Ishikawa (cell line): Measurements from ENCODE around the gene TRIM2.
A peak's percentile ranks its signal among the peaks of the same experiment; 100 is the strongest.

ENCODE experiments used
- CEBPB ChIP-seq: IDR thresholded peaks from 2 replicates; pipeline ENCODE4 v1.6.1; 2012
- CREB1 ChIP-seq: IDR thresholded peaks from 2 replicates; pipeline ENCODE4 v1.6.1; 2012; ENCODE audit warnings: low read depth
- EGR1 ChIP-seq: IDR thresholded peaks from 2 replicates; pipeline ENCODE4 v1.6.1; 2012
- EP300 ChIP-seq: IDR thresholded peaks from 2 replicates; pipeline ENCODE4 v1.6.1; 2012; ENCODE audit warnings: borderline replicate concordance
- FOXM1 ChIP-seq: IDR thresholded peaks from 2 replicates; pipeline ENCODE4 v1.6.1; 2012; ENCODE audit warnings: low read depth, borderline replicate concordance
- NFIC ChIP-seq: IDR thresholded peaks from 2 replicates; pipeline ENCODE4 v1.6.1; 2012
- RAD21 ChIP-seq: IDR thresholded peaks from 2 replicates; pipeline ENCODE4 v1.6.1; 2012; ENCODE audit warnings: low read depth
- TAF1 ChIP-seq: IDR thresholded peaks from 2 replicates; pipeline ENCODE4 v1.6.1; 2012; ENCODE audit warnings: low read depth, mild to moderate bottlenecking
- TCF12 ChIP-seq: IDR thresholded peaks from 2 replicates; pipeline ENCODE4 v1.6.1; 2012; ENCODE audit warnings: low read depth
- TEAD4 ChIP-seq: IDR thresholded peaks from 2 replicates; pipeline ENCODE4 v1.6.1; 2012
- YY1 ChIP-seq: IDR thresholded peaks from 2 replicates; pipeline ENCODE4 v1.6.1; 2012; ENCODE audit warnings: low read depth
- ZBTB7A ChIP-seq: IDR thresholded peaks from 2 replicates; pipeline ENCODE4 v1.6.1; 2012; ENCODE audit warnings: low read depth
- TF ChIP-seq, protein P1 (sequence below): IDR thresholded peaks from 2 replicates; pipeline ENCODE4 v1.6.1; 2012; ENCODE audit warnings: low read depth, mild to moderate bottlenecking
- TF ChIP-seq, protein P2 (sequence below): IDR thresholded peaks from 2 replicates; pipeline ENCODE4 v1.6.1; 2012
- TF ChIP-seq, protein P3 (sequence below): IDR thresholded peaks from 2 replicates; pipeline ENCODE4 v1.6.1; 2012

The TRIM2 gene

DNA sequence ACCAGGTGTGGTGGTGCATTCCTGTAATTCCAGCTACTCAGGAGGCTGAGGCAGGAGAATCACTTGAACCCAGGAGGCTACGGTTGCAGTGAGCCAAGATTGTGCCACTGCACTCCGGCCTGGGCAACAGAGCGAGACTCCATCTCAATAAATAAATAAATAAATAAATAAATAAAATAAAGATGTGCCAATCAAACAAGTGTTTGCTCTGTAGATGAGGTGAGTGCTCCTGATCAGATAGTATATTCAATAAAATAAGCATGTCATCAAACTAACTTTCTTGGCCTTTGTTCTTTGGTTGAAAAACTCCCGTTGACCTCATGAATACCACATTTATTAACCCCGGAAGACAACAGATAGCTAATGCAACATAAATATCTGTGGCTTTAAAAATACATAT, 497 bp upstream of the TRIM2 start:
- TF ChIP-seq TEAD4: 0 out of 2 replicates have a peak, but pooled peaks have one; percentile 9

DNA sequence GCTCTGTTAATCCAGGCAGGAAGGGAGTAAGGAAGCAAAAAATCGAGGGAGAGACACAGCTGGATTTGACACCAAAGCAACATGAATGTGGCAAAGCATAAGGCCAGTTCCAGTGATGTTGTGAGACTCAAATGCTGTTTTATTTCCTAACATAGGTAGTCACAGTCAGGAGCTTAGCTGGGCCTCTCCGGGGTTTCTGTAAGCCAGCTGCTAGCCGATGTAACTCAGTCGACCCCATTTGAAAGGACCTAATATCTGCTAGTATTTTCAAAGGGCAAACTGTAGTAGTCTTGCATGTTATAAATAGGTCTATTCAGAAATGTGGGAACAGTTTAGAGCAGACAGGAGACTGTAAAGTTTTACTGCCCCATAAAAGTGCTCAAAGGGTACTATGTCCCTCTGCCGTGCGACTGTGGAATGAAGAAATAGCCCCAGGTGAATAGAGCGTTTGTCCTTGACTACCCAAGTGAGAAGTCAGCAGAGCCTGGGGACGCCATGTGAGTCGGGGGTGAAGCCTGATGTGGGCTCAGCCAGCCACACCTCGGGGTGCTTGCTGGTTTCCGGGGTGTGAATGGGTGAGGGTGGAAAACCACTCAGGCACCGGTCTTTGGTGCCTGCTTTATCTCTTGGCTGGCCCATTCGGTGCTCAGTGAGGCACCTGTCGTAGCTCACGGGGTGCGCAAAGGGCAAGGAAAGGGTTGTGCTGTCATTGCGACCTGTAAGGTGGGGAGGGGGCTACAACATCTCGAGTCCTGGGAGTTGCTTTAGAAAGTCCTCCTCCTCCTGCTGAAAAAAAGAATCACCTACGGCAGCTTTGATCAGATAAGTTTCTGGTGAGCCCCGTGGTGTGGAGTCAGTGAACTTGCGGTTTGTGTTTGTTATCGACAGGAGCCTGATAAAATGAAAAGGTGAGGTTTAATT, 745 bp downstream of the TRIM2 start:
- TF ChIP-seq, protein P1, sequence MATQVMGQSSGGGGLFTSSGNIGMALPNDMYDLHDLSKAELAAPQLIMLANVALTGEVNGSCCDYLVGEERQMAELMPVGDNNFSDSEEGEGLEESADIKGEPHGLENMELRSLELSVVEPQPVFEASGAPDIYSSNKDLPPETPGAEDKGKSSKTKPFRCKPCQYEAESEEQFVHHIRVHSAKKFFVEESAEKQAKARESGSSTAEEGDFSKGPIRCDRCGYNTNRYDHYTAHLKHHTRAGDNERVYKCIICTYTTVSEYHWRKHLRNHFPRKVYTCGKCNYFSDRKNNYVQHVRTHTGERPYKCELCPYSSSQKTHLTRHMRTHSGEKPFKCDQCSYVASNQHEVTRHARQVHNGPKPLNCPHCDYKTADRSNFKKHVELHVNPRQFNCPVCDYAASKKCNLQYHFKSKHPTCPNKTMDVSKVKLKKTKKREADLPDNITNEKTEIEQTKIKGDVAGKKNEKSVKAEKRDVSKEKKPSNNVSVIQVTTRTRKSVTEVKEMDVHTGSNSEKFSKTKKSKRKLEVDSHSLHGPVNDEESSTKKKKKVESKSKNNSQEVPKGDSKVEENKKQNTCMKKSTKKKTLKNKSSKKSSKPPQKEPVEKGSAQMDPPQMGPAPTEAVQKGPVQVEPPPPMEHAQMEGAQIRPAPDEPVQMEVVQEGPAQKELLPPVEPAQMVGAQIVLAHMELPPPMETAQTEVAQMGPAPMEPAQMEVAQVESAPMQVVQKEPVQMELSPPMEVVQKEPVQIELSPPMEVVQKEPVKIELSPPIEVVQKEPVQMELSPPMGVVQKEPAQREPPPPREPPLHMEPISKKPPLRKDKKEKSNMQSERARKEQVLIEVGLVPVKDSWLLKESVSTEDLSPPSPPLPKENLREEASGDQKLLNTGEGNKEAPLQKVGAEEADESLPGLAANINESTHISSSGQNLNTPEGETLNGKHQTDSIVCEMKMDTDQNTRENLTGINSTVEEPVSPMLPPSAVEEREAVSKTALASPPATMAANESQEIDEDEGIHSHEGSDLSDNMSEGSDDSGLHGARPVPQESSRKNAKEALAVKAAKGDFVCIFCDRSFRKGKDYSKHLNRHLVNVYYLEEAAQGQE: no peak
- TF ChIP-seq CREB1: no peak
- TF ChIP-seq, protein P2, sequence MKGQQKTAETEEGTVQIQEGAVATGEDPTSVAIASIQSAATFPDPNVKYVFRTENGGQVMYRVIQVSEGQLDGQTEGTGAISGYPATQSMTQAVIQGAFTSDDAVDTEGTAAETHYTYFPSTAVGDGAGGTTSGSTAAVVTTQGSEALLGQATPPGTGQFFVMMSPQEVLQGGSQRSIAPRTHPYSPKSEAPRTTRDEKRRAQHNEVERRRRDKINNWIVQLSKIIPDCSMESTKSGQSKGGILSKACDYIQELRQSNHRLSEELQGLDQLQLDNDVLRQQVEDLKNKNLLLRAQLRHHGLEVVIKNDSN: peak; percentile 50
- peak; percentile 85 for TF ChIP-seq TEAD4
- TF ChIP-seq ZBTB7A: peak; percentile 44; the same call in 1 of the 2 replicates
- peak; percentile 98 for TF ChIP-seq TCF12
- peak; percentile 87 for TF ChIP-seq NFIC
- TF ChIP-seq TAF1: peak; percentile 23; the same call in 1 of the 2 replicates
- peak; percentile 98 for TF ChIP-seq EP300
- peak; percentile 75 for TF ChIP-seq CEBPB
- peak; percentile 72 for TF ChIP-seq YY1
- 0 out of 2 replicates have a peak, but pooled peaks have one; percentile 44 for TF ChIP-seq EGR1
- TF ChIP-seq FOXM1: peak; percentile 93
- TF ChIP-seq, protein P3, sequence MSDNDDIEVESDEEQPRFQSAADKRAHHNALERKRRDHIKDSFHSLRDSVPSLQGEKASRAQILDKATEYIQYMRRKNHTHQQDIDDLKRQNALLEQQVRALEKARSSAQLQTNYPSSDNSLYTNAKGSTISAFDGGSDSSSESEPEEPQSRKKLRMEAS: peak; percentile 76
- TF ChIP-seq RAD21: peak; percentile 39

DNA sequence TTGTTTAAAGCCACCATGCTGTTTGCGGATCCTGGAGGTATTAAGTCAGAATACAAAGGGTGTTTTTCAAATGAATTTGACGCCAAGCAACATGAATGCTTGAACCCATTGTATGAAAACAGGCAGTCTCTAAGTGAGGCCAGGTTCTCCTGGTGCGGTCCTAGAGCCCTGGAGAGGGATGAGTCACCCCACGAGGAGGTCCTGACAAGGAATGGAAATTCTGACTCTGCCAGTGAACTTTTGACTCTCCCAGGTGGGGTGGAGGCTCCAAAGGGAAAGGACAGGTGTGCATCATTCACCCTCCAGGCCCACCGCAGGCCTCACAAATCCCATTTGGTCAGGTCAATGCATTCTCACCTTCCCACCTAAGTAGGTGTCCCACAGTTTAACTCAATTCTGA, 1.5 kb downstream of the TRIM2 start:
- TF ChIP-seq, protein P1: no peak; the same call in 1 of the 2 replicates
- TF ChIP-seq TEAD4: peak; percentile 84
- peak; percentile 94 for TF ChIP-seq FOXM1
- peak; percentile 98 for TF ChIP-seq EP300
- TF ChIP-seq CREB1: no peak
- peak; percentile 15; the same call in 1 of the 2 replicates for TF ChIP-seq TAF1
- TF ChIP-seq RAD21: 0 out of 2 replicates have a peak, but pooled peaks have one; percentile 9
- TF ChIP-seq CEBPB: peak; percentile 68; the same call in 1 of the 2 replicates
- no peak for TF ChIP-seq ZBTB7A
- TF ChIP-seq, protein P2: 0 out of 2 replicates have a peak, but pooled peaks have one; percentile 34
- TF ChIP-seq, protein P3: peak; percentile 80
- TF ChIP-seq TCF12: peak; percentile 99
- TF ChIP-seq YY1: peak; percentile 62
- TF ChIP-seq NFIC: peak; percentile 90
- TF ChIP-seq EGR1: no peak

DNA sequence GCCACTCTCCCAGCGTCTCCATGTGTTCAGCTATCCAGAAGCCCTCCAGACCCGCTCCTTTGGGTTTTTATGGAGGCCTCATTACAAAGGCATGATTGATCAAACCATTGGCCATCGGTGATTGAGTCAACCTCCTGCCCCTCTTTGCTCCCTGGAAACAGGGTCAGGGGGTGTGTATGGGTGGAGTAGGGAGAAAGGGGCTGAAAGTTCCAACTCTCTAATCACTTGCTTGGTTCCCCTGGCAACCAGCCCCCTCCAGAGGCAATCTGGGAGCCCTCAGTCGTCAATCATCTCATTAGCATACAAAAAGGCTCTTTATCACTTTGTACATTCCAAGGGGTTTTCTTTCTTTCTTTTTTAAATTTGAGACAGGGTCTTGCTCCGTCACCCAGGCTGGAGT, 2.3 kb downstream of the TRIM2 start:
- no peak for TF ChIP-seq CREB1

DNA sequence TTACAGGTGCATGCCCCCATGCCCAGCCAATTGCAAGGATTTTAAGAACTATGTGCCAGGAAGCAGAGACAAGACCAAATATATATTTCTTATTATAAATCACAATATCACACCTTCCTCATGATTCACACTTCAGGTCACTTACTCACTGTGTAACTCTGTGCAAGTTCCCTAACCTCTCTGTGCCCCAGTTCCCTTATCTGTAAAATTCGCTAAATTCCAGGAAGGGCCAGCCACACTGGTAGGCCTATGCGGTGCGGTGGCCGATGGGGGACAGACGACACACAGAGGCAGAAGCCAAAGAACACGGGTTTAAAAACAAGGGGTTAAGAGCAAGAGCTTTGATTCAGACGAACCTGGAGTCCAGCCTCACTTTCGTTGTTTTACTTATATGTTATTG, 2.8 kb downstream of the TRIM2 start:
- TF ChIP-seq TAF1 (no peak), FOXM1 (no peak), TEAD4 (no peak), ZBTB7A (no peak), TCF12 (no peak), EGR1 (no peak), RAD21 (no peak), CREB1 (no peak)
- TF ChIP-seq, protein P2: no peak
